ENCODE measurements around the gene PCDH9. TPM values are rescaled to one million over a fixed set of nuclear protein-coding genes. Genes with fewer than 3 reads are reported as not detected.

Gene PCDH9
- total and polyA plus RNA-seq, 2 of the 13 experiments (the other 11 are each of a cell fraction or from before 2014, with no cell fraction given): 0.09 TPM; not detected in 1

- TF ChIP-seq FOXP1 (IDR thresholded peaks at IDR 0.05) (no peak), FOXP1 (CRISPR knock-in tag; IDR thresholded peaks at IDR 0.05) (no peak), ZBTB26 (CRISPR knock-in tag; IDR thresholded peaks at IDR 0.05; ENCODE audit: borderline replicate concordance) (0 out of 2 replicates have a peak, but pooled peaks have one; percentile 25), JUNB (CRISPR knock-in tag; IDR thresholded peaks at IDR 0.05; ENCODE audit: borderline replicate concordance) (no peak), CBX1 (IDR thresholded peaks at IDR 0.05; ENCODE audit: low read depth) (peak; percentile 72), ZNF776 (CRISPR knock-in tag; IDR thresholded peaks at IDR 0.05) (0 out of 2 replicates have a peak, but pooled peaks have one; percentile 62), ZNF383 (CRISPR knock-in tag; IDR thresholded peaks at IDR 0.05; ENCODE audit: borderline replicate concordance) (no peak), SMARCE1 (IDR thresholded peaks at IDR 0.05; ENCODE audit: borderline replicate concordance) (no peak), ZNF629 (CRISPR knock-in tag; conservative IDR thresholded peaks at IDR 0.05) (no peak), NCOA5 (CRISPR knock-in tag; IDR thresholded peaks at IDR 0.05) (no peak), PPARG (CRISPR knock-in tag; conservative IDR thresholded peaks at IDR 0.05) (0 out of 2 replicates have a peak, but pooled peaks have one; percentile 32), ZNF782 (CRISPR knock-in tag; IDR thresholded peaks at IDR 0.05; ENCODE audit: borderline replicate concordance) (0 out of 2 replicates have a peak, but pooled peaks have one; percentile 50), JUN (CRISPR knock-in tag; IDR thresholded peaks at IDR 0.05) (no peak), ZNF350 (CRISPR knock-in tag; IDR thresholded peaks at IDR 0.05; ENCODE audit: borderline replicate concordance, low read depth) (no peak), HNRNPL (IDR thresholded peaks at IDR 0.05; ENCODE audit: low read depth, low read length) (0 out of 2 replicates have a peak, but pooled peaks have one; percentile 21), ZFP91 (CRISPR knock-in tag; IDR thresholded peaks at IDR 0.05; ENCODE audit: borderline replicate concordance) (peak; percentile 31; the same call in 1 of the 2 replicates), ZSCAN9 (CRISPR knock-in tag; IDR thresholded peaks at IDR 0.05; ENCODE audit: borderline replicate concordance) (no peak), TRIM22 (IDR thresholded peaks at IDR 0.05) (no peak), ZBTB34 (CRISPR knock-in tag; IDR thresholded peaks at IDR 0.05) (no peak), HOMEZ (CRISPR knock-in tag; IDR thresholded peaks at IDR 0.05; ENCODE audit: low read depth) (peak; percentile 46; the same call in 1 of the 2 replicates), ISX (CRISPR knock-in tag; conservative IDR thresholded peaks at IDR 0.05) (0 out of 2 replicates have a peak, but pooled peaks have one; percentile 58)
Observed at GRCh38 chr13:67230404-67231288, 510 bp upstream of the PCDH9 start (continued).
